Pancreas (tissue), 10 donors: ENCODE data around the gene ASIC5. TPM values are rescaled to one million over a fixed set of nuclear protein-coding genes. Genes with fewer than 3 reads are reported as not detected.
"Not testable (repeated sequence)": the region's sequence is repeated elsewhere in the genome, so short reads cannot be mapped to it uniquely, and the experiment has no call there.

ENCODE experiments used
- ATAC-seq, 4 donors: fragments of 200-7000 bp; cut with Tn5 transposase; one replicate each; pipeline versions ENCODE4 v1.8.0 to v1.9.1; 2020; ENCODE audit warnings: mild to moderate bottlenecking in 4 of 4, moderate library complexity in 4 of 4
- DNase-seq, 6 donors: peaks; one replicate each; pipeline ENCODE4 v3.0.0-alpha.2; 2020
- FAIRE-seq: peaks from 2 replicates; lab custom pipeline; 2012; peaks lifted over from hg19 to GRCh38; lab: Jason Lieb, UNC
- H3K27ac ChIP-seq, 4 donors: fragments of 200-600 bp; sonication (generic); 1 replicate in 3 of 4; 2 replicates in 1 of 4; pipeline versions ENCODE4 v1.5.0 to v1.8.0; 2020
- H3K27me3 ChIP-seq, 4 donors: fragments of 200-600 bp; one replicate each; pipeline ENCODE4 v1.8.0; 2021
- H3K36me3 ChIP-seq, 3 donors: fragments of 200-600 bp; sonication (generic) in 1 of 3; one replicate each; pipeline versions ENCODE4 v1.5.0 to v1.8.0; 2020 to 2021
- H3K4me1 ChIP-seq, 3 donors: fragments of 200-600 bp; one replicate each; pipeline ENCODE4 v1.8.0; 2021
- H3K4me3 ChIP-seq, 4 donors: fragments of 200-600 bp; sonication (generic) in 2 of 4; one replicate each; pipeline versions ENCODE4 v1.5.0 to v1.8.0; 2020 to 2021
- H3K9me3 ChIP-seq, 4 donors: fragments of 200-600 bp; one replicate each; pipeline ENCODE4 v1.8.0; 2021
- WGBS, 2 donors: extraction: QIAGEN DNeasy Blood & Tissue Kit; methylation state at CpG; one replicate each; pipeline ENCODE4 v1.1.7; 2013; 5-methylcytosine and 5-hydroxymethylcytosine counted together
- intact Hi-C, 3 donors: fragments of 100-400 bp; cut with DNase I; formaldehyde crosslinking; loops; one replicate each; pipeline versions ENCODE4 v1.11.1 to v1.14.2; 2022
- polyA plus RNA-seq, 2 donors: library from polyadenylated mRNA; stranded (reverse); fragments of 200-250 nt; gene quantifications; one replicate each; pipeline ENCODE4 v1.2.3, GENCODE V29; 2013
- total RNA-seq, 6 donors: library from RNA; stranded (reverse); fragmentation: NEBNext Ultra II Directional in 4 of 6; extraction: Animal tissue kit (Norgen Biotek cat#: 25700) in 4 of 6; gene quantifications; one replicate each; pipeline versions ENCODE4 v1.2.1 to v1.2.4, GENCODE V29; 2021 to 2023
- TF ChIP-seq, protein P1 (sequence below), 4 donors: fragments of 200-600 bp; sonication (generic) in 3 of 4; IDR thresholded peaks; one replicate each; pipeline versions ENCODE4 v1.5.0 to v1.8.0; 2021; ENCODE audit warnings: antibody characterized with exemption in 4 of 4
- donor health status: healthy with polysubstance abuse.
- donor health status: DM: no; HTN: no; CAD: no; lungs with moderate emphysema.
- donor health status: DM: no; HTN: no; CAD: no.
- donor health status: control.
- donor health status: control.
- donor health status: Bipolar disorder and iron deficiency.
- donor health status: DM: yes; HTN: yes; CAD: no.
- donor health status: DM: no; HTN: no; CAD: no.
- donor health status: DM: no; HTN: no; CAD: no.
- donor health status: DM: yes; HTN: yes; CAD: no.

Gene ASIC5
- total and polyA plus RNA-seq, 8 donors, result not detected

DNA sequence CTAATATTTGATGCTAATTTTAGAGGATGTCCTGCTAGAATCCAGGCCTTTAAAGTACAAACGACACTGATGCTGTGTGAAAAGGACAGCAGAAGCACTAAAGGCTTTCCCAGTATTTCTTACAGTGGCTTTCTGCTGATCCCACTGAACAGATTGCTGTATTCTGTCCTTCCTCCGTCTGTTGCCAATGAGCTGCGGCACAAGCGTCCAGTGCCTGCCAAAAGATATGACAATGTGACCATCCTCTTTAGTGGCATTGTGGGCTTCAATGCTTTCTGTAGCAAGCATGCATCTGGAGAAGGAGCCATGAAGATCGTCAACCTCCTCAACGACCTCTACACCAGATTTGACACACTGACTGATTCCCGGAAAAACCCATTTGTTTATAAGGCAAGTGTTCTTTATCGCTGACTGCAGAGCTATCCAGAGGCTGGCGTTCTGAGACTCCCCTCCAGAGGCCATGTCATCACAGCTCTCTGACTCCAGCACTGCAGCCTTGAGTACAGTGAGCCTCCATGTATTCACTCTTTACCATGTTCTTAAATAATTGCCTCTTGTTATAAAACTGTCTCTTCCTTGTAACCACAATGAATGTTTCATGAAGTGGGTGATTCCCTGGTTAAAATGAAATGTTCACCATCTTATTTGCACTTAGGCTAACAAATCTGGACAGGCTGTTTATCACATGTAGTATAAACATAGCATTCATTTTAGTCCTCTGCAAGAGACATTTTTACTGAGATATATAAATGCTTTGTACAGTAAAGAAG is 63.7 kb downstream of the ASIC5 start:
- FAIRE-seq, result no peak
- H3K27ac ChIP-seq, result no peak overlapping the region
- no peaks in the 10 kb centered on the region for H3K27me3 ChIP-seq
- H3K4me3 ChIP-seq, result no peak overlapping the region
- H3K9me3 ChIP-seq, result no peaks in the 10 kb centered on the region
- peaks cover 0 to 6% (median 0%) of the 10 kb centered on the region in 3 donors for H3K36me3 ChIP-seq
- 74 to 80% methylated on average over 9 of the region's 9 CpGs for WGBS, 2 donors
- no peak for ATAC-seq
- intact Hi-C loops, result no loop called here
- no peaks in the 10 kb centered on the region for H3K4me1 ChIP-seq
- TF ChIP-seq, protein P1, sequence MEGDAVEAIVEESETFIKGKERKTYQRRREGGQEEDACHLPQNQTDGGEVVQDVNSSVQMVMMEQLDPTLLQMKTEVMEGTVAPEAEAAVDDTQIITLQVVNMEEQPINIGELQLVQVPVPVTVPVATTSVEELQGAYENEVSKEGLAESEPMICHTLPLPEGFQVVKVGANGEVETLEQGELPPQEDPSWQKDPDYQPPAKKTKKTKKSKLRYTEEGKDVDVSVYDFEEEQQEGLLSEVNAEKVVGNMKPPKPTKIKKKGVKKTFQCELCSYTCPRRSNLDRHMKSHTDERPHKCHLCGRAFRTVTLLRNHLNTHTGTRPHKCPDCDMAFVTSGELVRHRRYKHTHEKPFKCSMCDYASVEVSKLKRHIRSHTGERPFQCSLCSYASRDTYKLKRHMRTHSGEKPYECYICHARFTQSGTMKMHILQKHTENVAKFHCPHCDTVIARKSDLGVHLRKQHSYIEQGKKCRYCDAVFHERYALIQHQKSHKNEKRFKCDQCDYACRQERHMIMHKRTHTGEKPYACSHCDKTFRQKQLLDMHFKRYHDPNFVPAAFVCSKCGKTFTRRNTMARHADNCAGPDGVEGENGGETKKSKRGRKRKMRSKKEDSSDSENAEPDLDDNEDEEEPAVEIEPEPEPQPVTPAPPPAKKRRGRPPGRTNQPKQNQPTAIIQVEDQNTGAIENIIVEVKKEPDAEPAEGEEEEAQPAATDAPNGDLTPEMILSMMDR (IDR thresholded peaks at IDR 0.05), result no peak
- no peak for DNase-seq

DNA sequence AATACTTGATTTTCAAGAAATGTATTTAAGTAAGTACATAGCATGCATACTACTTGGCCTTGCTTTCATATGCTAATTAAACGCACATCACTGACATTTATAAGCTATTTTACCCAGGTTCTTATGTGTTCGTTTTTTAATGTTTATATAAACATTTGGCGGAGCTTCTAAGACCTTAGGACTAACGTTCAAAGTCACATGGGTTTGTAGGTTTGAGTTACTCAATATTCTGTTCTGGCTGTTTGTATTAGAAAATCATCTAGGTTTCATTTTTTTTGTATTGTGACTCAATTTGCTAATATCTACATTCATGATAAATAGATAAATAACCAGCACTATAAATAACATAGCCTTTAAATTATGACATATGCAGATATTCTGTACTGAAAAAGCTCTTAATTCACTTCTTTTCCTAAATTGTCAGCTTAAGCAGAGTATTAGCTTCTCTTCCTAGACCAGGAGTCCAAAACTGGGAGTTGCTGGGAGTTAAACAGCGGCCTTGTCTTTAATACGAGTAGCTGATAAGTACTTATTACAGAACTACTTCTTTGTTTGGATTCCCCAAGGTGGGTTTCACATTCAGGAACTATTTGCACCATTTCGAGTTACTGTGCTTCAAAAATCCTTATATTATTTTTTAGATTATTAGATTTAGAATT is 65.3 kb downstream of the ASIC5 start:
- DNase-seq (no peak), FAIRE-seq (no peak), ATAC-seq (no peak)
- peaks cover 0 to 6% (median 0%) of the 10 kb centered on the region in 3 donors for H3K36me3 ChIP-seq
- 72 to 74% methylated on average over 7 of the region's 7 CpGs for WGBS, 2 donors
- no peak overlapping the region for H3K27ac ChIP-seq
- no peaks in the 10 kb centered on the region for H3K9me3 ChIP-seq
- intact Hi-C loops, result no loop called here
- no peaks in the 10 kb centered on the region for H3K4me1 ChIP-seq
- no peak overlapping the region for H3K4me3 ChIP-seq
- H3K27me3 ChIP-seq, result no peaks in the 10 kb centered on the region
- TF ChIP-seq, protein P1 (IDR thresholded peaks at IDR 0.05), result no peak

DNA sequence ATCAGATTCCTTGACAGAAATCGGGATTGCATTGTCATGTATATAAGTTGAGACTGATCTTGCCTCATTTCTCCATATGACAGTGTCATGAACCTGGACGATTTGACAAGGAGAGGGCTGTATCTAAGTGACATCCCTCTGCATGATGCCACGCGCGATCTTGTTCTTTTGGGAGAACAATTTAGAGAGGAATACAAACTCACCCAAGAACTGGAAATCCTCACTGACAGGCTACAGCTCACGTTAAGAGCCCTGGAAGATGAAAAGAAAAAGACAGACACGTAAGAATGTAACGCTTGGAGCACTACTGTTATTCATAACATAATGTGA is 66.3 kb downstream of the ASIC5 start:
- WGBS, 2 donors, result 80 to 84% methylated on average over 8 of the region's 8 CpGs
- intact Hi-C loops, result no loop called here

DNA sequence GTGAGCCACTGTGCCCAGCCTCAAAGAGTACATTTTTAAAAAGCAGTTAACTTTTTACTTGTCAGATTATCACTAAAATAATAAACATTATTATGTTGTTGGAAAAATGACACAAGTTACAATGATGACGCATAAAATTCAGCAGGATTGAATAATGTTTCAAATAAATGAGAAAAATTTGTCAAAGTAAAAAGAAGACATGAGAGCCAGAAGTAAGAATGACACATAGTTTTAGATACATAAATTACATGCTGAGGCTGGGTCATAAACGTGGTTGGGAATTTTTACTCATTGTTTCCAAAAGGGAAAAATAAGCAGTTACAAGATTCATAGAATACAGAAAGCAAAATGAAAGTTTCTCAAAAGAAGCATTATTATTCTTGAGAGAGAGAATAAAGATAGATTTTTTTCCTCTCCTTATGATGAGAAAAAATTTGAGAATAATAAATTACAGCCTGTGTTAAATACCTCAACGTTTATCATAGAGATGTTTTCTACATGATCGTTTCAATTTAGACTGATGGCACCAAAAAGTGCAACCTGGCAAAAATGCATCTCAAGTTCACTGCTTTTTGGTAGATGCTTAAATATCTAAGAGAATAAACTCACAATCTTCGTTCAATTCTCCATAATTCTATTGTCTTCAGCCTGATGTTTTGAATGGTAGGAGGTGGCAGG is 66.8 kb downstream of the ASIC5 start:
- Histone ChIP-seq H3K9me3 (no peaks in the 10 kb centered on the region), H3K27ac (no peak overlapping the region), H3K4me1 (peaks cover 0 to 3% (median 0%) of the 10 kb centered on the region in 3 donors), H3K27me3 (no peaks in the 10 kb centered on the region), H3K36me3 (peaks cover 0 to 6% (median 0%) of the 10 kb centered on the region in 3 donors), H3K4me3 (no peak overlapping the region)
- DNase-seq (no peak), FAIRE-seq (peak; percentile 41), ATAC-seq (no peak)
- 73 to 82% methylated on average over 5 of the region's 5 CpGs for WGBS, 2 donors
- intact Hi-C loops, result no loop called here
- TF ChIP-seq, protein P1 (IDR thresholded peaks at IDR 0.05), result no peak

More for the DNA sequence above, 66.3 kb downstream of the ASIC5 start:
- Histone ChIP-seq H3K9me3 (no peaks in the 10 kb centered on the region), H3K4me3 (no peak overlapping the region), H3K27me3 (no peaks in the 10 kb centered on the region), H3K27ac (no peak overlapping the region), H3K4me1 (no peaks in the 10 kb centered on the region), H3K36me3 (peaks cover 0 to 6% (median 0%) of the 10 kb centered on the region in 3 donors)
- FAIRE-seq (no peak), ATAC-seq (no peak), DNase-seq (no peak)
- TF ChIP-seq, protein P1 (IDR thresholded peaks at IDR 0.05), result no peak

DNA sequence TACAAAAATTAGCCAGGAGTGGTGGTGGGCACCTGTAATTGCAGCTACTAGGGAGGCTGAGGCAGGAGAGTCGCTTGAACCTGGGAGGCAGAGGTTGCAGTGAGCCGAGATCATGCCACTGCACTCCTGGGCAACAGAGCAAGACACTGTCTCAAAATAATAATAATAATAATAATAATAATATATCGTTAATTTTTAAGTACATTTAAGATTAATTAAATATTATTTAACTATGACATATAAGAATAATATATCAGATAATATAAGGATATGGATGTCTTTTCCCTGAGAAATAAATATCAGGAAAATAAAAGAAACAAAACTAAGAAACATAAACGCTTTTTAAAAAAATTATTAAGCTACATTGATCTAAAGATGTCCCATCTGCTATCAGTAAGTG is 68.5 kb downstream of the ASIC5 start:
- H3K27ac ChIP-seq, DNase-seq, intact Hi-C loops, H3K9me3 ChIP-seq, ATAC-seq, FAIRE-seq, H3K4me1 ChIP-seq, H3K36me3 ChIP-seq, H3K27me3 ChIP-seq, H3K4me3 ChIP-seq: not testable (repeated sequence)
- 93 to 99% methylated on average over 4 of the region's 4 CpGs for WGBS, 2 donors
